Endothelial cell of umbilical vein (primary cell): ENCODE measurements around the gene NRARP. TPM values are rescaled to one million over a fixed set of nuclear protein-coding genes. Genes with fewer than 3 reads are reported as not detected.

Experiments
- BruUV-seq: library from RNA; stranded (reverse); fragments of 400-500 nt; replicated peaks from 2 replicates; lab custom pipeline; 2021; lab: Mats Ljungman, UMichigan
- CTCF ChIA-PET: fragments of 300-600, 350-600 bp; sonication (Branson Sonifier 250); formaldehyde crosslinking; loops from one replicate; lab custom pipeline; 2021; ENCODE audit warnings: antibody characterized with exemption, inconsistent platforms; lab: Charles Lee
- POLR2A ChIA-PET: fragments of 300-600, 350-600 bp; sonication (Branson Sonifier 250); formaldehyde crosslinking; loops from one replicate; lab custom pipeline; 2021; ENCODE audit warnings: antibody characterized with exemption, inconsistent platforms; lab: Charles Lee
- DNase-seq: peaks from one replicate; pipeline ENCODE4 v3.0.0-alpha.2; 2011; ENCODE audit warnings: low read depth, low spot score
- FAIRE-seq: peaks from 2 replicates; lab custom pipeline; 2011; peaks lifted over from hg19 to GRCh38; lab: Jason Lieb, UNC
- H2AFZ ChIP-seq: 2 replicates; pipeline ENCODE4 v1.6.0; 2012; ENCODE audit warnings: low read depth, low read length, control low read depth, inconsistent platforms
- H3K27ac ChIP-seq: 2 replicates; pipeline ENCODE4 v1.5.1; 2011; ENCODE audit warnings: low read depth, mild to moderate bottlenecking, control low read depth, low read length, moderate library complexity; ENCODE audit not compliant: insufficient read depth
- H3K27me3 ChIP-seq, 2 experiments: 2 replicates each; pipeline versions ENCODE4 v1.6.0 to v1.6.1; 2011; ENCODE audit warnings: low read length in 2 of 2, mixed read lengths in 1 of 2; ENCODE audit not compliant: control insufficient read depth in 2 of 2, insufficient read depth in 2 of 2
- H3K36me3 ChIP-seq, 2 experiments: 2 replicates in 1 of 2; 3 replicates in 1 of 2; pipeline ENCODE4 v1.5.1; 2011; ENCODE audit warnings: low read length in 2 of 2, mild to moderate bottlenecking in 1 of 2, moderate library complexity in 1 of 2; ENCODE audit not compliant: control insufficient read depth in 2 of 2, insufficient read depth in 2 of 2; ENCODE audit errors: extremely low read depth in 1 of 2
- H3K4me1 ChIP-seq: 3 replicates; pipeline ENCODE4 v1.5.1; 2011; ENCODE audit warnings: mild to moderate bottlenecking, low read length; ENCODE audit not compliant: control insufficient read depth, insufficient read depth; ENCODE audit errors: extremely low read depth
- H3K4me2 ChIP-seq: 2 replicates; pipeline ENCODE4 v1.6.1; 2011; ENCODE audit warnings: low read length, control low read depth, mixed read lengths; ENCODE audit not compliant: insufficient read depth
- H3K4me3 ChIP-seq, 3 experiments: fragments of 200-600 bp in 1 of 3; sonication (generic), shearing (Covaris generic) in 1 of 3; replicated peaks in 1 of 3; 2 replicates each; pipeline ENCODE4 v1.5.1; 2011 to 2016; ENCODE audit warnings: control low read depth in 3 of 3, low read length in 3 of 3, mild to moderate bottlenecking in 2 of 3, inconsistent platforms in 1 of 3, low read depth in 1 of 3, moderate library complexity in 1 of 3; ENCODE audit not compliant: insufficient read depth in 1 of 3
- H3K79me2 ChIP-seq: 2 replicates; pipeline ENCODE4 v1.6.0; 2012; ENCODE audit warnings: low read length, inconsistent platforms; ENCODE audit not compliant: control insufficient read depth, insufficient read depth
- H3K9ac ChIP-seq: replicated peaks from 2 replicates; pipeline ENCODE3; 2011; ENCODE audit warnings: low read length, control low read depth; ENCODE audit not compliant: insufficient read depth; ENCODE audit errors: extremely low read depth
- H3K9me1 ChIP-seq: replicated peaks from 3 replicates; pipeline ENCODE4 v1.6.0; 2011; ENCODE audit warnings: mild to moderate bottlenecking, low read length; ENCODE audit not compliant: control insufficient read depth, insufficient read depth; ENCODE audit errors: extremely low read depth
- H3K9me3 ChIP-seq: replicated peaks from 2 replicates; pipeline ENCODE4 v1.5.1; 2012; ENCODE audit warnings: low read length, inconsistent platforms; ENCODE audit not compliant: control insufficient read depth, insufficient read depth
- H4K20me1 ChIP-seq: replicated peaks from 2 replicates; pipeline ENCODE3; 2011; ENCODE audit warnings: mild to moderate bottlenecking, low read length; ENCODE audit not compliant: control insufficient read depth, insufficient read depth; ENCODE audit errors: extremely low read depth
- GATA2 ChIP-seq: IDR thresholded peaks from 2 replicates; pipeline ENCODE4 v1.7.0; 2011; ENCODE audit warnings: low read depth, mild to moderate bottlenecking, moderate library complexity, mixed read lengths, low read length; ENCODE audit not compliant: insufficient read length, insufficient read depth
- JUN ChIP-seq: IDR thresholded peaks from 2 replicates; pipeline ENCODE4 v1.6.1; 2011; ENCODE audit warnings: borderline replicate concordance, low read depth; ENCODE audit not compliant: insufficient read length, insufficient read depth
- MYC ChIP-seq: IDR thresholded peaks from one replicate; pipeline ENCODE4 v1.6.1; 2011; ENCODE audit warnings: mild to moderate bottlenecking, low read depth, low read length
- POLR2A ChIP-seq: IDR thresholded peaks from 2 replicates; pipeline ENCODE4 v1.6.1; 2012; ENCODE audit warnings: low read depth, mild to moderate bottlenecking, control low read depth, low read length
- POLR2AphosphoS5 ChIP-seq: IDR thresholded peaks from 2 replicates; pipeline ENCODE4 v1.6.1; 2012; ENCODE audit warnings: low read depth, mild to moderate bottlenecking, control low read depth, low read length, moderate library complexity; ENCODE audit not compliant: insufficient read depth
- dilution Hi-C: fragments of 300-500 bp; cut with MboI; formaldehyde crosslinking; loops from one replicate; pipeline ENCODE4 v1.15.0; 2019; ENCODE audit warnings: low sequenced_read_pairs; ENCODE audit not compliant: extremely low pct_ligation_motif_present
- intact Hi-C: fragments of 100-400 bp; cut with micrococcal nuclease; formaldehyde crosslinking; loops from one replicate; pipeline ENCODE4 v1.10.0; 2022
- polyA plus RNA-seq, 4 experiments: library from polyadenylated mRNA; depleted of rRNA in 3 of 4; stranded (reverse) in 3 of 4; unstranded in 1 of 4; fragments of >200 nt; gene quantifications; 2 replicates each; pipeline versions ENCODE4 v1.2.1 to v1.2.3, GENCODE V29; 2011 to 2012; ENCODE audit warnings: missing spikeins in 1 of 4
- total RNA-seq: library from RNA; stranded (reverse); gene quantifications from 2 replicates; pipeline ENCODE4 v1.2.3, GENCODE V29; 2021
- TF ChIP-seq, protein P1 (sequence below): IDR thresholded peaks from 2 replicates; pipeline ENCODE4 v1.6.1; 2011; ENCODE audit not compliant: insufficient read depth, insufficient read length
- TF ChIP-seq, protein P2 (sequence below), 2 donors: IDR thresholded peaks; 1 replicate in 1 of 2; 2 replicates in 1 of 2; pipeline ENCODE4 v1.5.1; 2011; ENCODE audit warnings: low read length in 2 of 2, mild to moderate bottlenecking in 2 of 2, moderate library complexity in 2 of 2, control low read depth in 1 of 2, inconsistent platforms in 1 of 2, low read depth in 1 of 2; ENCODE audit not compliant: insufficient read depth in 1 of 2; ENCODE audit errors: extremely low read depth in 1 of 2

NRARP gene
- total and polyA plus RNA-seq, 2 donors (not counting 3 experiments of a cell fraction or from before 2014, with no cell fraction given): 50.0 to 72.9 TPM

DNA sequence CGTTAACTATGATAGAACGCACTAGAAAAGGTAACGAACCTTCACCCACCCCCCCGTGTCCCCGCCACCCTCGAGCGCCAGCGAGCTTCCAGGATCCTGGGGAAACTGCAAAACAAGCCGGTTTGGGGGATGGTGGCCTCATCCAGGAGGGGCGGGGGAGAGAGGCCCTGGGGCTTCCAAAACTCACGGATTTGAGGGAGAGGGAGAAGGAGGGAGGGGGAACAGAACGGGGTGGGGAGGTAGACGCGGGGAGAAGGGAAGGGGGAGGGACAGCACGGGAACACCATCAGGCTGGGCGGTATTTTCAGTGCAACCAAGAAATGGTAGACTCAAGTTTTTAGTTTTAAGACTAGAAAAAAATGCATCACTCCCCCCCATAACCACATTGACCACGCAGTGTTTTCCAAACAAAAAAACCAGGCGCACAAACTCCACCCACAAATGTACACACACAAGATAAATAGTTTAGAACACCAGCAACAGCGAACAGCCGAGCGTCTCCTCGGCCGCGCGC lies 1.4 kb downstream of the NRARP start:
- no TSS peak for BruUV-seq
- Histone ChIP-seq H3K9ac (peak overlapping the region; percentile 53), H4K20me1 (no peaks in the 10 kb centered on the region), H2AFZ (no peak overlapping the region), H3K4me1 (peaks cover 61% of the 10 kb centered on the region), H3K27ac (peak overlapping the region; percentile 93), H3K9me3 (no peaks in the 10 kb centered on the region), H3K4me3 (peak overlapping the region; percentile 61 to 83 (median 70)), H3K27me3 (no peaks in the 10 kb centered on the region), H3K9me1 (no peaks in the 10 kb centered on the region), H3K4me2 (peak overlapping the region; percentile 84), H3K79me2 (peaks cover 26% of the 10 kb centered on the region), H3K36me3 (no peaks in the 10 kb centered on the region)
- intact Hi-C loops (no loop called here), dilution Hi-C loops (no loop called here)
- ChIA-PET POLR2A (interaction anchor here (0.6 kb wide), 1 partner anchor 212 kb away, joined by 6 read pairs; no protein-coding TSS in a partner anchor), CTCF (interaction anchor here (1.0 to 3.1 kb wide), 5 partner anchors 13 to 146 kb away, joined by 3 to 36 read pairs (median 20); no protein-coding TSS in a partner anchor)
- FAIRE-seq: peak; percentile 52
- TF ChIP-seq POLR2A: peak; percentile 8
- TF ChIP-seq, protein P1, sequence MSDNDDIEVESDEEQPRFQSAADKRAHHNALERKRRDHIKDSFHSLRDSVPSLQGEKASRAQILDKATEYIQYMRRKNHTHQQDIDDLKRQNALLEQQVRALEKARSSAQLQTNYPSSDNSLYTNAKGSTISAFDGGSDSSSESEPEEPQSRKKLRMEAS: no peak
- DNase-seq: peak; percentile 55

- TF ChIP-seq GATA2 (no peak), MYC (no peak), JUN (no peak), POLR2AphosphoS5 (no peak), POLR2A (no peak)
- TF ChIP-seq, protein P2, sequence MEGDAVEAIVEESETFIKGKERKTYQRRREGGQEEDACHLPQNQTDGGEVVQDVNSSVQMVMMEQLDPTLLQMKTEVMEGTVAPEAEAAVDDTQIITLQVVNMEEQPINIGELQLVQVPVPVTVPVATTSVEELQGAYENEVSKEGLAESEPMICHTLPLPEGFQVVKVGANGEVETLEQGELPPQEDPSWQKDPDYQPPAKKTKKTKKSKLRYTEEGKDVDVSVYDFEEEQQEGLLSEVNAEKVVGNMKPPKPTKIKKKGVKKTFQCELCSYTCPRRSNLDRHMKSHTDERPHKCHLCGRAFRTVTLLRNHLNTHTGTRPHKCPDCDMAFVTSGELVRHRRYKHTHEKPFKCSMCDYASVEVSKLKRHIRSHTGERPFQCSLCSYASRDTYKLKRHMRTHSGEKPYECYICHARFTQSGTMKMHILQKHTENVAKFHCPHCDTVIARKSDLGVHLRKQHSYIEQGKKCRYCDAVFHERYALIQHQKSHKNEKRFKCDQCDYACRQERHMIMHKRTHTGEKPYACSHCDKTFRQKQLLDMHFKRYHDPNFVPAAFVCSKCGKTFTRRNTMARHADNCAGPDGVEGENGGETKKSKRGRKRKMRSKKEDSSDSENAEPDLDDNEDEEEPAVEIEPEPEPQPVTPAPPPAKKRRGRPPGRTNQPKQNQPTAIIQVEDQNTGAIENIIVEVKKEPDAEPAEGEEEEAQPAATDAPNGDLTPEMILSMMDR (IDR thresholded peaks at IDR 0.05; ENCODE audit: extremely low read depth in 1 of 2, insufficient read depth in 1 of 2, low read depth in 1 of 2, low read length in 2 of 2): no peak
- TF ChIP-seq, protein P1: no peak
- Histone ChIP-seq H3K4me2 (peak overlapping the region; percentile 84), H3K27ac (peak overlapping the region; percentile 93), H3K4me3 (peak overlapping the region; percentile 61 to 83 (median 70)), H4K20me1 (no peaks in the 10 kb centered on the region), H3K9me3 (no peaks in the 10 kb centered on the region), H3K79me2 (peaks cover 26% of the 10 kb centered on the region), H3K27me3 (no peaks in the 10 kb centered on the region), H3K9me1 (no peaks in the 10 kb centered on the region), H3K36me3 (no peaks in the 10 kb centered on the region), H2AFZ (no peak overlapping the region), H3K9ac (peak overlapping the region; percentile 53), H3K4me1 (peaks cover 57% of the 10 kb centered on the region)
- POLR2A ChIA-PET: interaction anchor here (0.6 kb wide), 1 partner anchor 213 kb away, joined by 6 read pairs; no protein-coding TSS in a partner anchor
- CTCF ChIA-PET: no interaction called here
- intact Hi-C loops: loop anchor here (2.0 kb wide), 1 partner anchor 55 kb away; no protein-coding TSS in a partner anchor
- FAIRE-seq (no peak), DNase-seq (peak; percentile 37)
- TSS peak; percentile 57 for BruUV-seq
- dilution Hi-C loops: no loop called here
Measured at GRCh38 chr9:137299938-137300337, 2.1 kb downstream of the NRARP start.
